Ectodermal cell (in vitro differentiated cells): ENCODE results near the gene GDPD4.

Experiments used
- H3K27ac ChIP-seq: 2 replicates; pipeline ENCODE4 v1.7.0; 2013; ENCODE audit warnings: mild to moderate bottlenecking, low read depth, low read length; ENCODE audit not compliant: insufficient read depth, poor library complexity, severe bottlenecking
- H3K27me3 ChIP-seq: 2 replicates; pipeline ENCODE4 v1.7.0; 2013; ENCODE audit warnings: mild to moderate bottlenecking, low read length; ENCODE audit not compliant: insufficient read depth, control insufficient read depth, poor library complexity, severe bottlenecking
- H3K36me3 ChIP-seq: one replicate; pipeline ENCODE4 v1.7.0; 2013; ENCODE audit warnings: low read length; ENCODE audit not compliant: control insufficient read depth, insufficient read depth
- H3K4me1 ChIP-seq: one replicate; pipeline ENCODE4 v1.7.0; 2013; ENCODE audit warnings: low read length; ENCODE audit not compliant: control insufficient read depth, insufficient read depth
- H3K4me3 ChIP-seq: 2 replicates; pipeline ENCODE4 v1.7.0; 2013; ENCODE audit warnings: low read depth, low read length, control low read depth; ENCODE audit not compliant: insufficient read depth
- H3K9me3 ChIP-seq: 2 replicates; pipeline ENCODE4 v1.7.0; 2013; ENCODE audit warnings: mild to moderate bottlenecking, low read length, moderate library complexity; ENCODE audit not compliant: control insufficient read depth
- WGBS, 2 experiments: methylation state at CpG; one replicate each; pipeline ENCODE4 v1.1.7; 2013; ENCODE audit warnings: missing lambda C conversion rate in 2 of 2; 5-methylcytosine and 5-hydroxymethylcytosine counted together

Gene GDPD4

GRCh38 chr11:77182542-77183430 is 118.7 kb downstream of the GDPD4 start:
- Histone ChIP-seq H3K9me3 (no peaks in the 10 kb centered on the region), H3K27me3 (no peaks in the 10 kb centered on the region), H3K4me1 (no peaks in the 10 kb centered on the region), H3K4me3 (no peak overlapping the region), H3K27ac (no peak overlapping the region), H3K36me3 (no peaks in the 10 kb centered on the region)
- WGBS, 2 experiments = 92% methylated on average over 21 of the region's 21 CpGs

- H3K36me3 ChIP-seq = no peaks in the 10 kb centered on the region
- H3K9me3 ChIP-seq = no peaks in the 10 kb centered on the region
- no peak overlapping the region for H3K4me3 ChIP-seq
- no peaks in the 10 kb centered on the region for H3K4me1 ChIP-seq
- no peak overlapping the region for H3K27ac ChIP-seq
- H3K27me3 ChIP-seq = no peaks in the 10 kb centered on the region
- 95% methylated on average over 22 of the region's 22 CpGs for WGBS, 2 experiments
Observed at GRCh38 chr11:77181799-77182541, 119.5 kb downstream of the GDPD4 start.

- Histone ChIP-seq H3K36me3 (no peaks in the 10 kb centered on the region), H3K4me1 (no peaks in the 10 kb centered on the region), H3K4me3 (no peak overlapping the region), H3K27ac (no peak overlapping the region), H3K9me3 (no peaks in the 10 kb centered on the region), H3K27me3 (no peaks in the 10 kb centered on the region)
- WGBS, 2 experiments = 92 to 94% methylated on average over 11 of the region's 11 CpGs
Observed at GRCh38 chr11:77181226-77181625, 120.3 kb downstream of the GDPD4 start.

GRCh38 chr11:77180346-77180745 is 121.1 kb downstream of the GDPD4 start:
- Histone ChIP-seq H3K4me1 (peaks cover 8% of the 10 kb centered on the region), H3K36me3 (no peaks in the 10 kb centered on the region), H3K4me3 (no peak overlapping the region), H3K27ac (no peak overlapping the region), H3K9me3 (no peaks in the 10 kb centered on the region), H3K27me3 (no peaks in the 10 kb centered on the region)
- 94 to 95% methylated on average over 11 of the region's 11 CpGs for WGBS, 2 experiments

DNA sequence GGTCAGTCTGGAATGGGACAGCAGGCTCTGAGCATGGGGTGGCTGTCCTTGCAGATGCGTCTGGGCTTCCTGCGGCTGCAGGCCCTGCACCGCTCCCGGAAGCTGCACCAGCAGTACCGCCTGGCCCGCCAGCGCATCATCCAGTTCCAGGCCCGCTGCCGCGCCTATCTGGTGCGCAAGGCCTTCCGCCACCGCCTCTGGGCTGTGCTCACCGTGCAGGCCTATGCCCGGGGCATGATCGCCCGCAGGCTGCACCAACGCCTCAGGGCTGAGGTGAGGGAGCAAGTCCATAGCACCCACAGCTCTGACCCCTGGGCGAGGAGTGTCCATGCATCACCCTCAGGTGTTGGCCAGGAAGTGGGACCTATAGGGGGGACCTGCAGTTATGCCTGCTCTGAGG is 121.8 kb downstream of the GDPD4 start:
- whole genome bisulfite sequencing, 2 experiments = 96% methylated on average over 19 of the region's 19 CpGs
- H3K9me3 ChIP-seq = no peaks in the 10 kb centered on the region
- peaks cover 10% of the 10 kb centered on the region for H3K4me1 ChIP-seq
- H3K27me3 ChIP-seq = no peaks in the 10 kb centered on the region
- H3K27ac ChIP-seq = no peak overlapping the region
- H3K4me3 ChIP-seq = no peak overlapping the region
- no peaks in the 10 kb centered on the region for H3K36me3 ChIP-seq

DNA sequence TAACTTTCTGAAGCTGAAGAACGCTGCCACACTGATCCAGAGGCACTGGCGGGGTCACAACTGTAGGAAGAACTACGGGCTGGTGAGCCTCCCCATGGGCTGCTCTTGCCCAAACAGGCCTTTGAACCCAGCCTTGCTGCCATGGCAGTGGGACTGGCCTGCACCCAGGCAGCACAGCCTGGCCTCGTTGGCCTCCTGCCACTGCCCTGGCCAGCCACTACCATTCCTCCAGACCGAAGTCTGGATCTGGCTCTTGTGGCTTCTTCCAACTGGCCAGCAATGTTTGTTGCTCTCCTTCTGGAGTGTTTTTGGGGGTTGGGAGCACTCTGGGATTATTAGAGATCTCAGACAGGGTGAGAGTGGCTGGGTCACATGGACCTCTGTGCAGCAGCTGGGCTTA is 122.4 kb downstream of the GDPD4 start:
- H3K4me1 ChIP-seq = peaks cover 10% of the 10 kb centered on the region
- H3K36me3 ChIP-seq = no peaks in the 10 kb centered on the region
- WGBS, 2 experiments = 95% methylated on average over 5 of the region's 5 CpGs

DNA sequence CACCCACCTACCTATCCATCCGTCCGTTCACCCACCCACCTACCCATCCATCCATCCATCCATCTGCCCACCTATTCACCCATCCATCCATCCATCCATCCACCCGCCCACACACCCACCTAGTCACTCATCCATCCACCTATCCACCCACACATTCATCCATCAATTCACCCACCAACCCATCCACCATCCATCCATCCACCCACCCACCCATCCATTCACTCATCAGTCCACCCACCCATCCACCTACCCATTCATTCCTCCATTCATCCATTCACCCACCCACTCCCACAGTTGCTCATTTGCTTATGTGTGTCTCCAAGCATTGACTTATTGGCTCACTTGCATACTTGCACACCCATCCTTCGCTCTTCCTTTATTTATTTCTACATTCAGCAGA is 123.3 kb downstream of the GDPD4 start:
- 79 to 82% methylated on average over 4 of the region's 4 CpGs for WGBS, 2 experiments
- H3K36me3 ChIP-seq = no peaks in the 10 kb centered on the region
- no peaks in the 10 kb centered on the region for H3K27me3 ChIP-seq
- H3K4me3 ChIP-seq = no peak overlapping the region
- H3K27ac ChIP-seq = no peak overlapping the region
- H3K4me1 ChIP-seq = peaks cover 19% of the 10 kb centered on the region
- no peaks in the 10 kb centered on the region for H3K9me3 ChIP-seq

More for the DNA sequence above, 122.4 kb downstream of the GDPD4 start:
- Histone ChIP-seq H3K27ac (no peak overlapping the region), H3K27me3 (no peaks in the 10 kb centered on the region), H3K4me3 (no peak overlapping the region), H3K9me3 (no peaks in the 10 kb centered on the region)

- H3K36me3 ChIP-seq = no peaks in the 10 kb centered on the region
- WGBS, 2 experiments = 91 to 95% methylated on average over 9 of the region's 9 CpGs
- no peaks in the 10 kb centered on the region for H3K9me3 ChIP-seq
- no peak overlapping the region for H3K4me3 ChIP-seq
- H3K27ac ChIP-seq = no peak overlapping the region
- H3K4me1 ChIP-seq = peaks cover 29% of the 10 kb centered on the region
- H3K27me3 ChIP-seq = no peaks in the 10 kb centered on the region
Observed at GRCh38 chr11:77176996-77177395, 124.5 kb downstream of the GDPD4 start.

GRCh38 chr11:77175869-77176539 is 125.5 kb downstream of the GDPD4 start:
- Histone ChIP-seq H3K4me3 (no peak overlapping the region), H3K27me3 (no peaks in the 10 kb centered on the region), H3K27ac (no peak overlapping the region), H3K9me3 (no peaks in the 10 kb centered on the region), H3K36me3 (no peaks in the 10 kb centered on the region), H3K4me1 (peaks cover 38% of the 10 kb centered on the region)
- WGBS, 2 experiments = 21 to 29% methylated on average over 12 of the region's 12 CpGs
